Large intestine (tissue), 3 donors: ENCODE data around the gene SPATS2. TPM values are rescaled to one million over a fixed set of nuclear protein-coding genes. Genes with fewer than 3 reads are reported as not detected.
A peak's percentile ranks its signal among the peaks of the same experiment; 100 is the strongest.

Source experiments
- DNase-seq, 2 donors: peaks; one replicate each; pipeline versions ENCODE4 v3.0.0 to v3.0.0-alpha.2; 2013
- H3K27ac ChIP-seq: one replicate; pipeline ENCODE4 v1.5.1; 2013; ENCODE audit warnings: low read length
- H3K27me3 ChIP-seq: 2 replicates; pipeline ENCODE4 v1.6.1; 2013; ENCODE audit warnings: low read length; ENCODE audit not compliant: control insufficient read depth, insufficient read depth
- H3K36me3 ChIP-seq: 2 replicates; pipeline ENCODE4 v1.6.1; 2013; ENCODE audit warnings: low read length; ENCODE audit not compliant: control insufficient read depth, insufficient read depth
- H3K4me1 ChIP-seq: one replicate; pipeline ENCODE4 v1.6.1; 2013; ENCODE audit warnings: low read length; ENCODE audit not compliant: control insufficient read depth, insufficient read depth
- H3K4me3 ChIP-seq: one replicate; pipeline ENCODE4 v1.5.1; 2013; ENCODE audit warnings: low read length
- H3K9me3 ChIP-seq: one replicate; pipeline ENCODE4 v1.6.1; 2013; ENCODE audit warnings: mild to moderate bottlenecking, low read depth, low read length, moderate library complexity; ENCODE audit not compliant: control insufficient read depth
- WGBS: methylation state at CpG from one replicate; pipeline ENCODE4 v1.1.5; 2013; ENCODE audit warnings: low lambda C conversion rate; ENCODE audit not compliant: insufficient coverage; 5-methylcytosine and 5-hydroxymethylcytosine counted together
- polyA plus RNA-seq: library from polyadenylated mRNA; unstranded; fragments of 120-200 nt; gene quantifications from one replicate; pipeline ENCODE4 v1.2.1, GENCODE V29; 2013

The SPATS2 gene
- polyA plus RNA-seq, 1 donor, result 22.7 TPM

DNA sequence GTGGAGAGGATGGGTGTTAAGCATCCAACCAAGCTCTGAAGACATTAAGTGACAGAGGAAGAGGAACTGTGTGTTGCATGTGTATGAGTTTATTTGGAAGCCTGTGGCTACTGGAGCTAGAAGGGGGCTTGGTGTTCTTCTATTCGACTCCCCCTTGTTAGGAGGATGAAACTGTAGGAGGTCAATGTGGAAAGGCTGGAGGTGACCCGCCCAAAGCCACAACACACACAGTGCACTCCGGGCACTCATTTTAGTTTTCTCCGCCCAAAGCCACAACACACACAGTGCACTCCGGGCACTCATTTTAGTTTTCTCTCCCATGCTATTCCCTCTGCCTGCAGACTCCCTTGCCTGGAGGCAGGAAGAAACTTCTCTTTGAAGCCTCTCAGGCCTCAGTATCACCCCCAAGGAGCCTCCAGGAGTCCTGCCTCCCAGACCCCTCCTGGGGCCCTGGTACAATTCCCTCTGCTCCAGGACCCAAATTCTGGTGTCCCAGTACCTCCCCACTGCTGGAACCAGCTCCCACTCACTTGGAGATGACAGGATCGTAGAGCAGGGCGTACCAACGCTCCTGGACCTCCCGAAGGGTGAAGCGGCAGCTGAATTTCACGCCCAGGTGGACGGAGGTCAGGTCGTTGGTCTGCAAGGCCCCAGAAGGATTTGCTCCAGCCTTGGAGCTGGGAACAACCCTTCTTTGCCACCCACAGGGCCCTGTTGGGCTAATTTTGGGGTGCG is 196.9 kb downstream of the SPATS2 start:
- Histone ChIP-seq H3K4me1 (peaks cover 9% of the 10 kb centered on the region), H3K4me3 (no peak overlapping the region), H3K36me3 (peaks cover 66% of the 10 kb centered on the region), H3K9me3 (no peaks in the 10 kb centered on the region), H3K27me3 (no peaks in the 10 kb centered on the region), H3K27ac (no peak overlapping the region)
- WGBS, result no CpG with 5 or more reads among the region's 14 CpGs
- DNase-seq, result no peak

DNA sequence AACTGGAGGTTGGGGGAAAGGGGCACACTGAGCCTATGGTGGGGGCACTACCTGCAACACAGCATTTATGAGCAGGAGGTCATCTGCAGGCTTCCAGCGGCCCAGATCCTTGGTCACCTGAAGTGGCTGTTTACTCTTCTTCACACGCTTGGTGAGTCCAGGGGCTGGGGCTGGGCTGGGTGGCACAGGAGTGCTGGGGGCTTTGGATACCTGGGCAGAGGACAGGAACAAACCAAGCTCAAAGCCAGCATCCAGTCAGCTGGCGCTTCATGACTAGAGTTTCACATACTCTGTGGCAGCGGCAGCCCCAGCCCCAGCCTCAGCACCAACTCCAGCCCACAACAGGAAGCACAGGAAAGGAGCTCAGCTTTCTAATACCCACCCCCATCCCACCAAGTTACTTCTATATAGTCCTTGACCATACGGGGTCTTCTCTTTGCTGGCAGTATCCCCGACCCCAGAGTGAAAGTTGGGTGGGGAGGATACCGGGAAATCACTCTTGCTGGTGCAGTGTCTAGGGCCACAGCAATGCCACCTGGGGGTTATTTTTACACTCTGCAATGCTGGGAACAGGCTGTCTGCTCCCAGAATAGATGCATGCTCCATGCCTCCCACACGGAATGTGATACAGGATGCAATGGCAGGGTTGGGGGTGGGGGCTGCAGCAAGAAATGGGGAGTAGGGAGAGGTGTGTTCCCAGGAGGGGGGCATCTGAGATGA is 197.6 kb downstream of the SPATS2 start:
- no CpG with 5 or more reads among the region's 8 CpGs for WGBS

DNA sequence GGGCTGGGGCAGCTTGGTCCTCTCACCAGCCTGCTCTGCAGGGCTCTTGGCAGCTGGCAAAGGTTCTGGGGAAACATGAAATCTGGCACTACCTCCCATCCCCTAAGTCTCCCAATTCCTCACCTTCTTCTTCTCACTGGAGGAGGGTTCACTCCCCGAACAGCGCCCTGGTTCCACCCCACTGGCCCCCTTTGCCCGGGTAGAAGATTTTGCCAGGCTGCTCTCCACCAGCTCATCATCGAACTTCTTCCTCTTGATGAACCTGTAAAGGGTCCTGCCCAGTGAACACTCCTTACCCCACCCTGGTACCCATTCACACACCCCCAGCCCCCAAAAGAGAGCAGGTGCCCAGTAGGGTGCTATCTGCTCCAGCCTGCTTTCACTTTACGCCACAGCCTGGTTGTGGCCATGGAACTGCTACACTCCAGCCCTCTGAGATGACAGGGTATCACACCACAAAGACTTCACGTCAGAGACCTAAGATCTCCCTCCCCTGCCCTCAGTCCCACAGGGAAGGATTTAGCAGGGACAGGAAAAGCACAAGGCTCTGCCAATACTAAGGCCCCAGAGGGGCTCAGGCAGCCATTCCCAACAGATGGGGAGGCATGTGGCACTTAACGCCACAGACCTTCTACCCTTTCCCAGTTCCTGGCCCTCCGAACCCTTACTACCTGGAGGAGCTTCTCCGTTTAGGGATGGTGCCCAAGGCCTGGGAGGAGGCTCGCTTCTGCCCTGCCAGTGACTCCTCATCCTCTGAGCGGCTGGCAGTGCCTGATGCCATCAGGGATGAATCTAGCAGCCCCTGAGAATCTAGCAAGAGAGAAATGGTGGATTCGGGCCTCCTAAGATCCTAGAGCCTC is 198.4 kb downstream of the SPATS2 start:
- no peak overlapping the region for H3K4me3 ChIP-seq
- H3K9me3 ChIP-seq, result no peaks in the 10 kb centered on the region
- H3K36me3 ChIP-seq, result peaks cover 51% of the 10 kb centered on the region
- no peak for DNase-seq
- H3K27ac ChIP-seq, result no peak overlapping the region
- H3K27me3 ChIP-seq, result no peaks in the 10 kb centered on the region
- 100% methylated on average over 1 of the region's 12 CpGs for WGBS
- H3K4me1 ChIP-seq, result peaks cover 12% of the 10 kb centered on the region

More for the DNA sequence above, 197.6 kb downstream of the SPATS2 start:
- Histone ChIP-seq H3K27ac (no peak overlapping the region), H3K36me3 (peaks cover 59% of the 10 kb centered on the region), H3K9me3 (no peaks in the 10 kb centered on the region), H3K4me3 (no peak overlapping the region), H3K4me1 (peaks cover 12% of the 10 kb centered on the region), H3K27me3 (no peaks in the 10 kb centered on the region)
- no peak for DNase-seq

DNA sequence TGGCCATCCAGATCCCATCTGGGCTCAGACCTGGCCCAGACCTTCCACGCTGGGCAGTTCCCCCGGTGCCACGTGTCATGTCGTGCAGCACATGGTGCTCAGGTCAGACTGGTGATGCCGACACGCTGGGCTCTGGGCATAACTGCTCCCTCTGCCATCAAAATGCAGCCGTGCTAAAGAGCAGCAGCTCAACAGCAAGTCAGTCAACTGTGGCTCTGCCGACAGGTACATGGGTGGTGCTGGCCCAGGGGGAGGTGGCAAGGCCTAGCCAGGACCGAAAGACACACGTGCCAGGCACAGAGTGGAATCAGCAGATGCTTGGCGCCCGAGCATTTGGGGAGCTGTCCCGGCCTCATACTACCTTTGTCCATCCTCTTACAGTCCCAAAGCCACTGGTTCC is 199.1 kb downstream of the SPATS2 start:
- no CpG with 5 or more reads among the region's 13 CpGs for WGBS
- H3K4me3 ChIP-seq, result no peak overlapping the region
- H3K27ac ChIP-seq, result no peak overlapping the region
- peaks cover 44% of the 10 kb centered on the region for H3K36me3 ChIP-seq
- H3K4me1 ChIP-seq, result peaks cover 12% of the 10 kb centered on the region
- no peak for DNase-seq
- H3K9me3 ChIP-seq, result no peaks in the 10 kb centered on the region
- no peaks in the 10 kb centered on the region for H3K27me3 ChIP-seq

DNA sequence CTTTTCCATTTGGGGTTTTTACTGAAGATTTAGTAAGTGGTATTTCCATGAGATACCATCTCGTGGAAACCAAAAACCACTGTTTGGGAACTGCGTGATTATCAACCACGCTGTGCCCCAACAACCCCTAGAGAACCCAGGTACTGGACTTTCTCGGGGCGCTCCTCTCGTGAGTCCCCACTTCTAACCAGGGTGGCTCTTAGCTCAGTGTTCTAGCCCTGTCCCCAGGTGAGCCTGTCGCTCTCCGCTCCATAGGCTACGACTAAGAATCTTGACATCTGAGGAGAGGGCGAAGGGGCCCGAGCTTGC is 200.0 kb downstream of the SPATS2 start:
- Histone ChIP-seq H3K27ac (no peak overlapping the region), H3K4me3 (peak overlapping the region; percentile 74), H3K9me3 (no peaks in the 10 kb centered on the region), H3K27me3 (no peaks in the 10 kb centered on the region), H3K4me1 (peaks cover 12% of the 10 kb centered on the region), H3K36me3 (peaks cover 37% of the 10 kb centered on the region)
- DNase-seq, result no peak
- WGBS, result no CpG with 5 or more reads among the region's 11 CpGs

DNA sequence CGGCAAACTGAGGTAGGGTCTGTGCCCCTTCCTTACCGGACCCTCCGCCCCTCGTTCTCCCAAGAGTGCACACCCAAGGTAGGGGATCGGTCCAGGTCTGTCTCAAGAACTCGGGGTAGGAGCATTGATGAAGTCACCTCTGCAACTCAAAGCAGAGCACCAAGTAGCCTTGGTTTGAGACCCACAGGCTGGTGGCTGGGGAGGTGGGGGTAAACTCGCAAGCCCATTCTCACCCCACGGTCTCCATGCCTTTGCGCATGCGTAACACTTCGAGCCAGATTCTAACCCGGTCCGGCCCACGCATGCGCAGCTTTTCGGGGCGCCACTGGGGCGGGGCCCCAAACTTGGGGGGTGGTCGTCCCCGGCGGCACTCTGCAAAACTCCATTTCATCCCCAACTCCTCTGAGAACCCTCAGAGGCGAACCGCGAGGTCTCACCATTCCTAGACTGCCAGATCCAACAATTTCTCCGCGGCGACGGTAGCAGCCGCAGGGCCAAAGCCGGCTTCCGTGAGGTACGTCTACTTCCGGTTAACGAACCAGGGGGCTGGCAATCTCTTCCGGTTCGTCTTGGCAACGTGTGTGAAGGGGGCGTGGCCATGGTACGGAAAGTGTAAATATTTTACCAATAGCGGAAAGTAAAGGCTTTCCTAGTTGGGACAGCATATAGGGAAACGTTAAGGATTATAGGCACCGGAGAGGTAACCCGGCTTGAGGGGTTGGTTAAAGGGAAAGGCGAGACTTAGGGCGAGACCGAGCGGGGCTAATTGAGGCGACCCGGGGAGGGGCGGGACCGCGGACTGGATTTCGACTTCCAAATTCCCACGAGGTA is 200.6 kb downstream of the SPATS2 start, which contains the start of gene MCRS1:
MCRS1 (minus strand) TSS at position 532 of the 831 bp plus-strand sequence. CDS start 1,411 bp downstream, outside the sequence.
- Histone ChIP-seq H3K4me1 (peaks cover 12% of the 10 kb centered on the region), H3K27me3 (no peaks in the 10 kb centered on the region), H3K27ac (peak within 1 kb of the TSS; percentile 45), H3K4me3 (peak within 1 kb of the TSS; percentile 74), H3K36me3 (peaks cover 32% of the 10 kb centered on the region), H3K9me3 (no peaks in the 10 kb centered on the region)
- peak; percentile 90 to 94 for DNase-seq
- no CpG with 5 or more reads among the region's 54 CpGs for WGBS

DNA sequence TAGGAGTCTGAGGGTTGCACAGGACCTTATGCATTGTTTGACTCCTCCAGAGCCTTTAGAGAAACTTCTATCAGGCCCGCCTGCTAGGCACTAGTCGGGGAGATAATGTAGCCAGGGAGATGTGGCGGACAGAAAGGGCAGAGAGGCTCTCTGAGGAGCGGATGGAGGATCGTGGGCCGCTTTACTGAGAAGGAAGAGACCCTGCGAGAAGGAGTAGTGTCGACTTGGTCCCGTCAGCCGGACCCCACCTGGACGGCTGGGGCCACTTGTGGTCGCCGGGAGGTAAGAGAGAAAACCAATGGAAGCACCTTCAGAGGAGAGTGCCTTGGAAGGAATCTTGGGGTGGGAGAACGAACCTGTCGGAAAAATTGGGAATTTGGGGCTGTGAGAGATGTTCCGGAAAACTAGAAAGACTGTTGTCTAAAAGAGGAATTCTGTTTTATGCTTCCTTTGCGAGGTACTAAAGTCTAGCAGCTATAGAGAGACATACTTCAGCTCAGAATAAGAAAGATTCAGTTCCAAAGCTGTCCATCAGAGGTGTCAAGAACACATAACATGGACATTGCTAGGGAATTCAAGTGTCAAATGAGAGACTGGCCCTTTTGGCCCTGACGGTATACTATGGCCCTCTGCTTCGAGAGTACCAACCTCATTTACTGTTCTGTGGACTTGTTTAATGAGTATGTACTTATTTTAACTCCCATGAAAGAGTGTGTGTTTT is 201.3 kb downstream of the SPATS2 start:
- peaks cover 12% of the 10 kb centered on the region for H3K4me1 ChIP-seq
- WGBS, result 0% methylated on average over 3 of the region's 19 CpGs
- H3K4me3 ChIP-seq, result peak overlapping the region; percentile 74
- no peaks in the 10 kb centered on the region for H3K9me3 ChIP-seq
- no peak for DNase-seq
- peaks cover 24% of the 10 kb centered on the region for H3K36me3 ChIP-seq
- peak overlapping the region; percentile 45 for H3K27ac ChIP-seq
- no peaks in the 10 kb centered on the region for H3K27me3 ChIP-seq
